ENCODE measurements around the gene EEIG1.
A peak's percentile ranks its signal among the peaks of the same experiment; 100 is the strongest.

Gene EEIG1

GRCh38 chr9:127941961-127942215, 38.9 kb downstream of the EEIG1 start:
- H3K4me3 Mint-ChIP-seq: no peak overlapping the region
- H3K27ac Mint-ChIP-seq: no peak overlapping the region
- H3K27me3 Mint-ChIP-seq: no peaks in the 10 kb centered on the region
- no peak for ATAC-seq (replicated peaks)
- peaks cover 19 to 39% of the 10 kb centered on the region in 2 donors for H3K36me3 Mint-ChIP-seq
- H3K9me3 Mint-ChIP-seq: no peaks in the 10 kb centered on the region
- peaks cover 32 to 48% of the 10 kb centered on the region in 2 donors for H3K4me1 Mint-ChIP-seq
- no peak for DNase-seq

- no peaks in the 10 kb centered on the region for H3K9me3 Mint-ChIP-seq
These were observed 39.5 kb downstream of the EEIG1 start for GRCh38 chr9:127941062-127941960.

GRCh38 chr9:127940593-127940992, 40.2 kb downstream of the EEIG1 start:
- peaks cover 43 to 52% of the 10 kb centered on the region in 2 donors for H3K4me1 Mint-ChIP-seq
- no peak overlapping the region for H3K4me3 Mint-ChIP-seq

More at GRCh38 chr9:127941062-127941960, 39.5 kb downstream of the EEIG1 start:
- no peak for DNase-seq
- Mint-ChIP-seq H3K4me1 (peaks cover 36 to 52% of the 10 kb centered on the region in 2 donors), H3K27me3 (no peaks in the 10 kb centered on the region), H3K27ac (no peak overlapping the region), H3K36me3 (peaks cover 20 to 40% of the 10 kb centered on the region in 2 donors), H3K4me3 (no peak overlapping the region)
- no peak for ATAC-seq (replicated peaks)

GRCh38 chr9:127938298-127938690, 42.5 kb downstream of the EEIG1 start:
- Mint-ChIP-seq H3K9me3 (no peaks in the 10 kb centered on the region), H3K27me3 (no peaks in the 10 kb centered on the region), H3K36me3 (peaks cover 24 to 47% of the 10 kb centered on the region in 2 donors), H3K4me3 (peak overlapping the region; percentile 52 to 66), H3K4me1 (peaks cover 46 to 53% of the 10 kb centered on the region in 2 donors), H3K27ac (peak overlapping the region; percentile 81)
- DNase-seq (no peak), ATAC-seq (replicated peaks) (no peak)

More at GRCh38 chr9:127940593-127940992, 40.2 kb downstream of the EEIG1 start:
- H3K27me3 Mint-ChIP-seq: no peaks in the 10 kb centered on the region
- no peaks in the 10 kb centered on the region for H3K9me3 Mint-ChIP-seq
- ATAC-seq (replicated peaks) (no peak), DNase-seq (no peak)
- H3K36me3 Mint-ChIP-seq: peaks cover 20 to 44% of the 10 kb centered on the region in 2 donors
- H3K27ac Mint-ChIP-seq: peak overlapping the region; percentile 38

GRCh38 chr9:127937388-127938297, 43.1 kb downstream of the EEIG1 start, which contains the start of gene DPM2:
TSS of gene DPM2 (minus strand) at chr9:127937854. CDS start at chr9:127937820, 34 bp downstream.
- no peaks in the 10 kb centered on the region for H3K9me3 Mint-ChIP-seq
- ATAC-seq (replicated peaks) (peak; percentile 97 to 98), DNase-seq (peak; percentile 80)
- peaks cover 28 to 48% of the 10 kb centered on the region in 2 donors for H3K36me3 Mint-ChIP-seq
- peak within 1 kb of the TSS; percentile 93 for H3K27ac Mint-ChIP-seq
- peak within 1 kb of the TSS; percentile 93 to 95 for H3K4me3 Mint-ChIP-seq
- H3K4me1 Mint-ChIP-seq: peaks cover 44 to 46% of the 10 kb centered on the region in 2 donors
- H3K27me3 Mint-ChIP-seq: no peaks in the 10 kb centered on the region

GRCh38 chr9:127937056-127937387, 43.8 kb downstream of the EEIG1 start:
- Mint-ChIP-seq H3K4me1 (peaks cover 41 to 45% of the 10 kb centered on the region in 2 donors), H3K9me3 (no peaks in the 10 kb centered on the region), H3K27ac (peak overlapping the region; percentile 93), H3K36me3 (peaks cover 25 to 43% of the 10 kb centered on the region in 2 donors), H3K4me3 (peak overlapping the region; percentile 93 to 95), H3K27me3 (no peaks in the 10 kb centered on the region)
- ATAC-seq (replicated peaks) (no peak), DNase-seq (no peak)

GRCh38 chr9:127936347-127936852, 44.4 kb downstream of the EEIG1 start:
- peaks cover 44 to 50% of the 10 kb centered on the region in 2 donors for H3K4me1 Mint-ChIP-seq

GRCh38 chr9:127935765-127936221, 45.0 kb downstream of the EEIG1 start:
- H3K4me1 Mint-ChIP-seq: peaks cover 49 to 56% of the 10 kb centered on the region in 2 donors
- no peaks in the 10 kb centered on the region for H3K9me3 Mint-ChIP-seq
- H3K4me3 Mint-ChIP-seq: peak overlapping the region; percentile 93 to 95
- no peaks in the 10 kb centered on the region for H3K27me3 Mint-ChIP-seq
- H3K27ac Mint-ChIP-seq: peak overlapping the region; percentile 62
- H3K36me3 Mint-ChIP-seq: peaks cover 25 to 46% of the 10 kb centered on the region in 2 donors
- DNase-seq (no peak), ATAC-seq (replicated peaks) (peak in 1 of 2 donors; percentile 9)

More at GRCh38 chr9:127936347-127936852, 44.4 kb downstream of the EEIG1 start:
- peak overlapping the region; percentile 62 for H3K27ac Mint-ChIP-seq
- peak overlapping the region; percentile 93 to 95 for H3K4me3 Mint-ChIP-seq
- ATAC-seq (replicated peaks) (no peak), DNase-seq (no peak)
- peaks cover 25 to 46% of the 10 kb centered on the region in 2 donors for H3K36me3 Mint-ChIP-seq
- H3K9me3 Mint-ChIP-seq: no peaks in the 10 kb centered on the region
- no peaks in the 10 kb centered on the region for H3K27me3 Mint-ChIP-seq

- H3K27ac Mint-ChIP-seq: no peak overlapping the region
- H3K9me3 Mint-ChIP-seq: no peaks in the 10 kb centered on the region
- peaks cover 25 to 43% of the 10 kb centered on the region in 2 donors for H3K36me3 Mint-ChIP-seq
- H3K4me1 Mint-ChIP-seq: peaks cover 51 to 63% of the 10 kb centered on the region in 2 donors
- DNase-seq: no peak
- H3K27me3 Mint-ChIP-seq: no peaks in the 10 kb centered on the region
- peak overlapping the region; percentile 93 to 95 for H3K4me3 Mint-ChIP-seq
- no peak for ATAC-seq (replicated peaks)
These were observed 45.8 kb downstream of the EEIG1 start for GRCh38 chr9:127934986-127935385.

- ATAC-seq (replicated peaks): no peak
- Mint-ChIP-seq H3K27me3 (no peaks in the 10 kb centered on the region), H3K4me3 (peak overlapping the region in 1 of 2 donors; percentile 30), H3K27ac (no peak overlapping the region), H3K36me3 (peaks cover 25 to 43% of the 10 kb centered on the region in 2 donors), H3K4me1 (peaks cover 53 to 70% of the 10 kb centered on the region in 2 donors), H3K9me3 (no peaks in the 10 kb centered on the region)
- no peak for DNase-seq
These were observed 46.5 kb downstream of the EEIG1 start for GRCh38 chr9:127934248-127934647.

GRCh38 chr9:127931092-127931881, 49.5 kb downstream of the EEIG1 start:
- H3K27me3 Mint-ChIP-seq: peaks cover 7 to 19% of the 10 kb centered on the region in 2 donors
- peak; percentile 55 to 60 for ATAC-seq (replicated peaks)
- H3K36me3 Mint-ChIP-seq: peaks cover 24 to 33% of the 10 kb centered on the region in 2 donors
- peak overlapping the region; percentile 65 to 84 for H3K4me3 Mint-ChIP-seq
- no peak for DNase-seq
- peak overlapping the region; percentile 44 for H3K27ac Mint-ChIP-seq
- H3K4me1 Mint-ChIP-seq: peaks cover 38 to 56% of the 10 kb centered on the region in 2 donors
- H3K9me3 Mint-ChIP-seq: no peaks in the 10 kb centered on the region

Measured in stimulated activated naive B cell treated with anti-CD40 and anti-IgM and Interleukin-4, amounts not matched to agents 10 μg/mL and 1 μg/mL and 100 μg/mL, for 72 hours (primary cell).